CD4-positive, CD25-positive, alpha-beta regulatory T cell (primary cell): Measurements from ENCODE around the gene UNK. TPM values are rescaled to one million over a fixed set of nuclear protein-coding genes. Genes with fewer than 3 reads are reported as not detected.

ENCODE experiments used
- ATAC-seq, 2 donors: fragments of 150-1000 bp; cut with Tn5 transposase; one replicate each; pipeline ENCODE4 v1.10.0; 2021; ENCODE audit warnings: low read depth in 2 of 2, moderate number of reproducible peaks in 2 of 2, moderate library complexity in 1 of 2
- DNase-seq, 3 donors: peaks; one replicate each; pipeline versions ENCODE4 v3.0.0 to v3.0.0-alpha.2; 2012 to 2022; ENCODE audit warnings: mixed read lengths in 1 of 3
- H3K27ac ChIP-seq: one replicate; pipeline ENCODE4 v1.7.0; 2013; ENCODE audit warnings: mild to moderate bottlenecking, low read length; ENCODE audit not compliant: insufficient read depth, poor library complexity, severe bottlenecking
- H3K27me3 ChIP-seq: one replicate; pipeline ENCODE4 v1.7.0; 2013; ENCODE audit warnings: low read length; ENCODE audit not compliant: control insufficient read depth, insufficient read depth
- H3K36me3 ChIP-seq: one replicate; pipeline ENCODE4 v1.7.0; 2013; ENCODE audit warnings: mild to moderate bottlenecking, low read length, moderate library complexity; ENCODE audit not compliant: control insufficient read depth, insufficient read depth
- H3K4me1 ChIP-seq: 2 replicates; pipeline ENCODE4 v1.7.0; 2013; ENCODE audit warnings: mild to moderate bottlenecking, low read length; ENCODE audit not compliant: insufficient read depth, control insufficient read depth, poor library complexity, severe bottlenecking
- H3K4me3 ChIP-seq: one replicate; pipeline ENCODE4 v1.7.0; 2013; ENCODE audit warnings: low read depth, mild to moderate bottlenecking, low read length, moderate library complexity
- H3K9me3 ChIP-seq, 2 experiments: 1 replicate in 1 of 2; 2 replicates in 1 of 2; pipeline ENCODE4 v1.7.0; 2013; ENCODE audit warnings: low read length in 2 of 2, mild to moderate bottlenecking in 1 of 2, moderate library complexity in 1 of 2; ENCODE audit not compliant: control insufficient read depth in 2 of 2
- H3K27ac Mint-ChIP-seq, 3 donors: one replicate each; pipeline ENCODE4 v1.8.0; 2020 to 2022; ENCODE audit warnings: mild to moderate bottlenecking in 3 of 3, mixed read lengths in 3 of 3, moderate library complexity in 2 of 3
- H3K27me3 Mint-ChIP-seq: one replicate; pipeline ENCODE4 v1.8.0; 2022; ENCODE audit warnings: mild to moderate bottlenecking, mixed read lengths
- H3K36me3 Mint-ChIP-seq: one replicate; pipeline ENCODE4 v1.8.0; 2020; ENCODE audit warnings: mixed read lengths
- H3K4me1 Mint-ChIP-seq, 4 donors: one replicate each; pipeline ENCODE4 v1.8.0; 2020 to 2022; ENCODE audit warnings: mixed read lengths in 4 of 4, mild to moderate bottlenecking in 1 of 4
- H3K4me3 Mint-ChIP-seq, 4 donors: one replicate each; pipeline ENCODE4 v1.8.0; 2020 to 2022; ENCODE audit warnings: mild to moderate bottlenecking in 4 of 4, mixed read lengths in 4 of 4, moderate library complexity in 3 of 4
- H3K9me3 Mint-ChIP-seq, 7 donors: one replicate each; pipeline ENCODE4 v1.8.0; 2020 to 2022; ENCODE audit warnings: mixed read lengths in 7 of 7, mild to moderate bottlenecking in 3 of 7, moderate library complexity in 2 of 7
- polyA plus RNA-seq, 4 donors: library from polyadenylated mRNA; unstranded; fragments of 300-500 nt; fragmentation: Illumina TruSeq; gene quantifications; one replicate each; pipeline ENCODE4 v1.2.3, GENCODE V29; 2021
- total RNA-seq: library from RNA; stranded (reverse); gene quantifications from one replicate; pipeline ENCODE4 v1.2.3, GENCODE V29; 2022

UNK gene
- total and polyA plus RNA-seq, 5 donors from 2014 or later = 15.3 to 33.9 (median 24.2) TPM

GRCh38 chr17:75752405-75752709 is 32.2 kb upstream of the UNK start:
- Histone ChIP-seq H3K4me3 (no peak overlapping the region), H3K36me3 (no peaks in the 10 kb centered on the region), H3K27me3 (no peaks in the 10 kb centered on the region), H3K4me1 (peaks cover 30% of the 10 kb centered on the region), H3K9me3 (no peaks in the 10 kb centered on the region), H3K27ac (no peak overlapping the region)
- DNase-seq = no peak
- Mint-ChIP-seq H3K36me3 (peaks cover 4% of the 10 kb centered on the region), H3K4me3 (peak overlapping the region in 1 of 4 donors; percentile 22), H3K4me1 (peaks cover 0 to 30% (median 18%) of the 10 kb centered on the region in 4 donors), H3K27ac (no peak overlapping the region), H3K27me3 (peaks cover 11% of the 10 kb centered on the region), H3K9me3 (no peaks in the 10 kb centered on the region)
- no peak for ATAC-seq

GRCh38 chr17:75752802-75753513 is 31.6 kb upstream of the UNK start:
- Histone ChIP-seq H3K36me3 (no peaks in the 10 kb centered on the region), H3K9me3 (no peaks in the 10 kb centered on the region), H3K4me3 (no peak overlapping the region), H3K27ac (no peak overlapping the region), H3K27me3 (no peaks in the 10 kb centered on the region), H3K4me1 (peaks cover 25% of the 10 kb centered on the region)
- H3K27ac Mint-ChIP-seq = peak overlapping the region in 1 of 3 donors; percentile 25
- ATAC-seq = no peak
- H3K4me3 Mint-ChIP-seq = peak overlapping the region; percentile 52 to 83 (median 61)
- peaks cover under 1% of the 10 kb centered on the region for H3K36me3 Mint-ChIP-seq
- DNase-seq = peak in 1 of 3 donors; percentile 33
- no peaks in the 10 kb centered on the region for H3K9me3 Mint-ChIP-seq
- H3K4me1 Mint-ChIP-seq = peaks cover 0 to 25% (median 13%) of the 10 kb centered on the region in 4 donors
- H3K27me3 Mint-ChIP-seq = peaks cover 11% of the 10 kb centered on the region

GRCh38 chr17:75753514-75754377 is 30.9 kb upstream of the UNK start:
- no peaks in the 10 kb centered on the region for H3K36me3 Mint-ChIP-seq
- Histone ChIP-seq H3K9me3 (no peaks in the 10 kb centered on the region), H3K27ac (no peak overlapping the region), H3K27me3 (no peaks in the 10 kb centered on the region), H3K4me3 (no peak overlapping the region), H3K4me1 (peaks cover 24% of the 10 kb centered on the region), H3K36me3 (no peaks in the 10 kb centered on the region)
- H3K27ac Mint-ChIP-seq = no peak overlapping the region
- DNase-seq (peak; percentile 60 to 72 (median 71)), ATAC-seq (peak; percentile 80 to 83)
- peaks cover 11% of the 10 kb centered on the region for H3K27me3 Mint-ChIP-seq
- H3K4me3 Mint-ChIP-seq = peak overlapping the region; percentile 52 to 83 (median 61)
- H3K4me1 Mint-ChIP-seq = peaks cover 0 to 25% (median 13%) of the 10 kb centered on the region in 4 donors
- H3K9me3 Mint-ChIP-seq = no peaks in the 10 kb centered on the region

GRCh38 chr17:75754378-75755204 is 30.0 kb upstream of the UNK start:
- DNase-seq (no peak), ATAC-seq (no peak)
- Mint-ChIP-seq H3K4me1 (peaks cover 0 to 24% (median 13%) of the 10 kb centered on the region in 4 donors), H3K27me3 (peaks cover 10% of the 10 kb centered on the region), H3K9me3 (no peaks in the 10 kb centered on the region), H3K27ac (peak overlapping the region in 2 of 3 donors; percentile 65 to 84), H3K4me3 (peak overlapping the region in 3 of 4 donors; percentile 71 to 90 (median 74)), H3K36me3 (no peaks in the 10 kb centered on the region)
- H3K27ac ChIP-seq = no peak overlapping the region
- H3K36me3 ChIP-seq = no peaks in the 10 kb centered on the region
- no peaks in the 10 kb centered on the region for H3K27me3 ChIP-seq
- peaks cover 23% of the 10 kb centered on the region for H3K4me1 ChIP-seq
- no peaks in the 10 kb centered on the region for H3K9me3 ChIP-seq
- no peak overlapping the region for H3K4me3 ChIP-seq

- Mint-ChIP-seq H3K9me3 (no peaks in the 10 kb centered on the region), H3K4me1 (peaks cover 0 to 19% (median 9%) of the 10 kb centered on the region in 4 donors), H3K27me3 (peaks cover 4% of the 10 kb centered on the region), H3K4me3 (peak overlapping the region in 1 of 4 donors; percentile 74), H3K36me3 (no peaks in the 10 kb centered on the region), H3K27ac (no peak overlapping the region)
- H3K4me1 ChIP-seq = peaks cover 17% of the 10 kb centered on the region
- no peaks in the 10 kb centered on the region for H3K9me3 ChIP-seq
- H3K27me3 ChIP-seq = no peaks in the 10 kb centered on the region
- no peak overlapping the region for H3K4me3 ChIP-seq
- H3K36me3 ChIP-seq = no peaks in the 10 kb centered on the region
- ATAC-seq = no peak
- H3K27ac ChIP-seq = no peak overlapping the region
- DNase-seq = no peak
Measured at GRCh38 chr17:75755205-75755901, 29.3 kb upstream of the UNK start.

GRCh38 chr17:75755990-75756389 is 28.6 kb upstream of the UNK start:
- no peaks in the 10 kb centered on the region for H3K36me3 Mint-ChIP-seq
- H3K4me3 Mint-ChIP-seq = peak overlapping the region in 2 of 4 donors; percentile 24 to 27
- H3K27me3 ChIP-seq = no peaks in the 10 kb centered on the region
- H3K9me3 Mint-ChIP-seq = no peaks in the 10 kb centered on the region
- peaks cover 17% of the 10 kb centered on the region for H3K4me1 ChIP-seq
- H3K27ac Mint-ChIP-seq = no peak overlapping the region
- DNase-seq (no peak), ATAC-seq (no peak)
- H3K27me3 Mint-ChIP-seq = peaks cover 4% of the 10 kb centered on the region
- H3K27ac ChIP-seq = no peak overlapping the region
- no peaks in the 10 kb centered on the region for H3K36me3 ChIP-seq
- H3K4me1 Mint-ChIP-seq = peaks cover 0 to 19% (median 7%) of the 10 kb centered on the region in 4 donors
- no peak overlapping the region for H3K4me3 ChIP-seq
- H3K9me3 ChIP-seq = no peaks in the 10 kb centered on the region
